ENCODE results near the gene CTBP1. TPM values are rescaled to one million over a fixed set of nuclear protein-coding genes. Genes with fewer than 3 reads are reported as not detected.

CTBP1 gene
- total RNA-seq, 1 donor: 246 TPM

GRCh38 chr4:1276984-1277383, 28.1 kb upstream of the CTBP1 start:
- no peaks in the 10 kb centered on the region for H3K36me3 ChIP-seq (ENCODE audit: insufficient read depth, low read length)
- no peaks in the 10 kb centered on the region for H3K4me1 ChIP-seq (ENCODE audit: insufficient read depth, low read length)
- no peaks in the 10 kb centered on the region for H3K27me3 ChIP-seq (ENCODE audit: insufficient read depth, low read length)
- no peaks in the 10 kb centered on the region for H3K79me2 ChIP-seq (ENCODE audit: insufficient read depth, low read length)
- no peak overlapping the region for H2AFZ ChIP-seq (ENCODE audit: low read length)
- no peak overlapping the region for H3K27ac ChIP-seq (ENCODE audit: low read depth, low read length)
- TF ChIP-seq, protein P1, sequence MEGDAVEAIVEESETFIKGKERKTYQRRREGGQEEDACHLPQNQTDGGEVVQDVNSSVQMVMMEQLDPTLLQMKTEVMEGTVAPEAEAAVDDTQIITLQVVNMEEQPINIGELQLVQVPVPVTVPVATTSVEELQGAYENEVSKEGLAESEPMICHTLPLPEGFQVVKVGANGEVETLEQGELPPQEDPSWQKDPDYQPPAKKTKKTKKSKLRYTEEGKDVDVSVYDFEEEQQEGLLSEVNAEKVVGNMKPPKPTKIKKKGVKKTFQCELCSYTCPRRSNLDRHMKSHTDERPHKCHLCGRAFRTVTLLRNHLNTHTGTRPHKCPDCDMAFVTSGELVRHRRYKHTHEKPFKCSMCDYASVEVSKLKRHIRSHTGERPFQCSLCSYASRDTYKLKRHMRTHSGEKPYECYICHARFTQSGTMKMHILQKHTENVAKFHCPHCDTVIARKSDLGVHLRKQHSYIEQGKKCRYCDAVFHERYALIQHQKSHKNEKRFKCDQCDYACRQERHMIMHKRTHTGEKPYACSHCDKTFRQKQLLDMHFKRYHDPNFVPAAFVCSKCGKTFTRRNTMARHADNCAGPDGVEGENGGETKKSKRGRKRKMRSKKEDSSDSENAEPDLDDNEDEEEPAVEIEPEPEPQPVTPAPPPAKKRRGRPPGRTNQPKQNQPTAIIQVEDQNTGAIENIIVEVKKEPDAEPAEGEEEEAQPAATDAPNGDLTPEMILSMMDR (IDR thresholded peaks at IDR 0.05; ENCODE audit: extremely low read depth, low read depth, low read length): no peak
- H4K20me1 ChIP-seq (ENCODE audit: insufficient read depth, low read length): no peaks in the 10 kb centered on the region
- no peak overlapping the region for H3K4me3 ChIP-seq (ENCODE audit: insufficient read depth, low read length)
- no peaks in the 10 kb centered on the region for H3K9me3 ChIP-seq (ENCODE audit: low read depth, low read length)
- no peak for DNase-seq (ENCODE audit: insufficient read length, low spot score, missing footprints)
- H3K4me2 ChIP-seq (ENCODE audit: insufficient read depth, low read length): no peak overlapping the region

GRCh38 chr4:1274871-1275270, 25.9 kb upstream of the CTBP1 start:
- Histone ChIP-seq H3K27me3 (ENCODE audit: insufficient read depth, low read length) (no peaks in the 10 kb centered on the region), H3K4me3 (ENCODE audit: insufficient read depth, low read length) (no peak overlapping the region), H3K9me3 (ENCODE audit: low read depth, low read length) (no peaks in the 10 kb centered on the region), H3K36me3 (ENCODE audit: insufficient read depth, low read length) (no peaks in the 10 kb centered on the region), H3K4me1 (ENCODE audit: insufficient read depth, low read length) (no peaks in the 10 kb centered on the region), H2AFZ (ENCODE audit: low read length) (no peak overlapping the region), H3K4me2 (ENCODE audit: insufficient read depth, low read length) (no peak overlapping the region), H3K79me2 (ENCODE audit: insufficient read depth, low read length) (no peaks in the 10 kb centered on the region), H4K20me1 (ENCODE audit: insufficient read depth, low read length) (no peaks in the 10 kb centered on the region), H3K27ac (ENCODE audit: low read depth, low read length) (no peak overlapping the region)
- peak; percentile 54 for DNase-seq (ENCODE audit: insufficient read length, low spot score, missing footprints)
- TF ChIP-seq, protein P1 (IDR thresholded peaks at IDR 0.05; ENCODE audit: extremely low read depth, low read depth, low read length): no peak

DNA sequence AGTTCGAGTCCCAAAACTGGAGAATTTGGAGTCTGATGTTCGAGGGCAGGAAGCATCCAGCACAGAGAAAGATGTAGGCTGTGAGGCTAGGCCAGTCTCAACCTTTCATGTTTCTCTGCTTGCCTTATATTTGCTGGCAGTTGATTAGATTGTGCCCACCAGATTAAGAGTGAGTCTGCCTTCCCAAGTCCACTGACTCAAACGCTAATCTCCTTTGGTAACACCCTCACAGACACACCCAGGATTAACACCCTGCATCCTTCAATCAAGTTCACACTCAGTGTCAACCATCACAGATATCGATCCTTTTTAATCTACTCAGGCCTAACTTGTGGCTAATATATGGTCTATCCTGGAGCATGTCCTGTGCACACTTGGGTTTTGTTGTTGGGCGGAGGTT, 22.8 kb upstream of the CTBP1 start:
- H4K20me1 ChIP-seq (ENCODE audit: insufficient read depth, low read length): no peaks in the 10 kb centered on the region
- TF ChIP-seq, protein P1 (IDR thresholded peaks at IDR 0.05; ENCODE audit: extremely low read depth, low read depth, low read length): no peak
- H3K4me2 ChIP-seq (ENCODE audit: insufficient read depth, low read length): no peak overlapping the region
- H3K36me3 ChIP-seq (ENCODE audit: insufficient read depth, low read length): no peaks in the 10 kb centered on the region
- H2AFZ ChIP-seq (ENCODE audit: low read length): no peak overlapping the region
- peaks cover 3% of the 10 kb centered on the region for H3K9me3 ChIP-seq (ENCODE audit: low read depth, low read length)
- no peaks in the 10 kb centered on the region for H3K27me3 ChIP-seq (ENCODE audit: insufficient read depth, low read length)
- no peaks in the 10 kb centered on the region for H3K4me1 ChIP-seq (ENCODE audit: insufficient read depth, low read length)
- no peaks in the 10 kb centered on the region for H3K79me2 ChIP-seq (ENCODE audit: insufficient read depth, low read length)
- no peak overlapping the region for H3K4me3 ChIP-seq (ENCODE audit: insufficient read depth, low read length)
- no peak for DNase-seq (ENCODE audit: insufficient read length, low spot score, missing footprints)
- H3K27ac ChIP-seq (ENCODE audit: low read depth, low read length): no peak overlapping the region

GRCh38 chr4:1269209-1269608, 20.3 kb upstream of the CTBP1 start:
- Histone ChIP-seq H3K79me2 (ENCODE audit: insufficient read depth, low read length) (no peaks in the 10 kb centered on the region), H3K27me3 (ENCODE audit: insufficient read depth, low read length) (no peaks in the 10 kb centered on the region), H3K27ac (ENCODE audit: low read depth, low read length) (no peak overlapping the region), H3K4me1 (ENCODE audit: insufficient read depth, low read length) (no peaks in the 10 kb centered on the region), H3K4me3 (ENCODE audit: insufficient read depth, low read length) (no peak overlapping the region), H2AFZ (ENCODE audit: low read length) (no peak overlapping the region), H3K36me3 (ENCODE audit: insufficient read depth, low read length) (no peaks in the 10 kb centered on the region), H4K20me1 (ENCODE audit: insufficient read depth, low read length) (no peaks in the 10 kb centered on the region), H3K4me2 (ENCODE audit: insufficient read depth, low read length) (no peak overlapping the region), H3K9me3 (ENCODE audit: low read depth, low read length) (peaks cover 3% of the 10 kb centered on the region)
- TF ChIP-seq, protein P1 (IDR thresholded peaks at IDR 0.05; ENCODE audit: extremely low read depth, low read depth, low read length): no peak
- no peak for DNase-seq (ENCODE audit: insufficient read length, low spot score, missing footprints)
